ENCODE data around the gene SLC39A3.
A peak's percentile ranks its signal among the peaks of the same experiment; 100 is the strongest.

SLC39A3 gene

GRCh38 chr19:2777952-2778683, 38.3 kb upstream of the SLC39A3 start:
- Histone ChIP-seq H3K4me1 (ENCODE audit: control insufficient read depth, insufficient read depth, low read length, poor library complexity, severe bottlenecking) (peaks cover 12% of the 10 kb centered on the region), H3K4me3 (ENCODE audit: extremely low read depth, insufficient read depth, low read length, poor library complexity, severe bottlenecking) (no peak overlapping the region), H3K36me3 (ENCODE audit: control insufficient read depth, insufficient read depth, low read length) (peaks cover 64% of the 10 kb centered on the region), H3K27ac (ENCODE audit: low read depth, low read length, severe bottlenecking) (no peak overlapping the region), H3K9me3 (ENCODE audit: control insufficient read depth, low read length) (no peaks in the 10 kb centered on the region)
- 92% methylated on average over 8 to 11 of the region's 19 CpGs for WGBS, 2 experiments (ENCODE audit: insufficient coverage in 2 of 2)

DNA sequence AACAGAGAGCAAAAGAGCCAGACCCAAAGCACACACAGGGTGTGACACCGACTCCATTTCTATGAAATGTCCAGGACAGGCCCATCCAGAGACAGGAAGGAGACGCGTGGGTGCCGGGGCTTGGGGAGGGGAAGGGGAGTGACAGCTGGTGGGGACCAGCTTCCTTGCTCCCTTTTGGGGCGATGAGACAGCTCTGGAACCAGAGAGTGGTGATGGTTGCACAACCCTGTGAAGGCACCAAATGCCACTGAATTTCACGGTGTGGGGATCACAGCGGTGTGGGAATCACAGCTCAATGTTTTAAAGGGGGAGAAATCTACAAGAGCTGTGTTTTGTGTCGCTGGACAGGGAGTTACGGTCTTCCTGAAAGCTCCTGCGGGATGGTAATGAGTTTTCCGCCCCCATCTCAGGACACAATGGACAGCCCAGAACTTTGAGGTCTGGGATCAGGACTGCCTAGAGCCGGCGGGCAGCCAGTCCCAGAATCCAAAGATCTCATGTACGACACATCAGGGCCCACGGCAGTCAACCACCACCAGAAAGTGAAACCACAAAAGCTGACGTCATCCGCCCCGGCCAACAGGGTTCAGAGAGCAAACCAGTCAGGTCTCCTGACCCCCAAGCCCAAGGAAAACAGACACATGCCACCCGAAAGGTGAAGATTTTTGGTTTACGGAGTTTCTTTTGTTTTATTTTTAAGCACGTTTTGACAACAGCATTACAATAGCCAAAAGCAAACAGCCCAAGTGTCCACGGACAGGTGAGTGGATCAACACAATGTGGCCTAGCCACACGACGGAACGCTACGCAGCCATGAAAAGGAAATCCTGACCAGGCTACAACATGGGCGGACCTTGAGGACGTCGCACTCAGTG, 36.0 kb upstream of the SLC39A3 start:
- peaks cover 4% of the 10 kb centered on the region for H3K4me1 ChIP-seq (ENCODE audit: control insufficient read depth, insufficient read depth, low read length, poor library complexity, severe bottlenecking)
- 95 to 97% methylated on average over 27 of the region's 29 CpGs for WGBS, 2 experiments (ENCODE audit: insufficient coverage in 2 of 2)
- no peak overlapping the region for H3K27ac ChIP-seq (ENCODE audit: low read depth, low read length, severe bottlenecking)
- no peaks in the 10 kb centered on the region for H3K9me3 ChIP-seq (ENCODE audit: control insufficient read depth, low read length)
- H3K36me3 ChIP-seq (ENCODE audit: control insufficient read depth, insufficient read depth, low read length): peaks cover 63% of the 10 kb centered on the region
- H3K4me3 ChIP-seq (ENCODE audit: extremely low read depth, insufficient read depth, low read length, poor library complexity, severe bottlenecking): no peak overlapping the region

GRCh38 chr19:2774953-2775555, 35.2 kb upstream of the SLC39A3 start:
- Histone ChIP-seq H3K9me3 (ENCODE audit: control insufficient read depth, low read length) (no peaks in the 10 kb centered on the region), H3K36me3 (ENCODE audit: control insufficient read depth, insufficient read depth, low read length) (peaks cover 63% of the 10 kb centered on the region), H3K4me3 (ENCODE audit: extremely low read depth, insufficient read depth, low read length, poor library complexity, severe bottlenecking) (no peak overlapping the region), H3K27ac (ENCODE audit: low read depth, low read length, severe bottlenecking) (no peak overlapping the region), H3K4me1 (ENCODE audit: control insufficient read depth, insufficient read depth, low read length, poor library complexity, severe bottlenecking) (peaks cover 4% of the 10 kb centered on the region)
- 97 to 99% methylated on average over 21 to 22 of the region's 24 CpGs for WGBS, 2 experiments (ENCODE audit: insufficient coverage in 2 of 2)

DNA sequence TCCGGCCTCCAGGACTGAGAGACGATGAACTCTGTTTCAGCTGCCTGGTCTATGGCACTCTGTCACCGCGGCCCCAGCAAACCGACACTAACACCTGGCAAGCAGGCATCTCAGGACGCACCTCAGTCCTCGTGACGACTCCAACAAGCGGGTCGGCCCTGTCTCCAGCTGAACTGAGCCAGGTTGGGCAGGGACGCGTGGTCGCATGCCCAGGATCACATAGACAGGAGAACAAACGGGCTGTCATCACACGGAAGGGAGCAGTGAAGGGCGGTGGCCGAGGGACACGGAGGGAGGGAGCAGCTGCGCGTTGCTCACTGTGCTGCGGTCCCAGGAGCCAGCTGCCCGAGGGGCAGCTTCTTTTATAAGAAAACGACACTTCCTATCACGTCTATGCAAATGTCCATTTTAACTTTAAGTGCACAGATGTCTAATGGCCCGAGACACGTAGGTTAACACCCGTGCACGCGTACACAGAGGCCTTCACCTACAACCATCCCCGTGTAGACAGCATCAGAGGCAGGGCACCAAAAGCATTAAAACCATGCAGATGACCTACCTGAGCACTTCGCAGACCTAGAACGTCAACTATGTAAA, 34.4 kb upstream of the SLC39A3 start:
- peak overlapping the region; percentile 29 for H3K27ac ChIP-seq (ENCODE audit: low read depth, low read length, severe bottlenecking)
- H3K4me3 ChIP-seq (ENCODE audit: extremely low read depth, insufficient read depth, low read length, poor library complexity, severe bottlenecking): no peak overlapping the region
- H3K9me3 ChIP-seq (ENCODE audit: control insufficient read depth, low read length): no peaks in the 10 kb centered on the region
- H3K36me3 ChIP-seq (ENCODE audit: control insufficient read depth, insufficient read depth, low read length): peaks cover 61% of the 10 kb centered on the region
- 94 to 97% methylated on average over 28 to 32 of the region's 32 CpGs for WGBS, 2 experiments (ENCODE audit: insufficient coverage in 2 of 2)
- H3K4me1 ChIP-seq (ENCODE audit: control insufficient read depth, insufficient read depth, low read length, poor library complexity, severe bottlenecking): peaks cover 4% of the 10 kb centered on the region

- Histone ChIP-seq H3K9me3 (ENCODE audit: control insufficient read depth, low read length) (no peaks in the 10 kb centered on the region), H3K36me3 (ENCODE audit: control insufficient read depth, insufficient read depth, low read length) (peaks cover 59% of the 10 kb centered on the region), H3K4me1 (ENCODE audit: control insufficient read depth, insufficient read depth, low read length, poor library complexity, severe bottlenecking) (peaks cover 4% of the 10 kb centered on the region), H3K27ac (ENCODE audit: low read depth, low read length, severe bottlenecking) (peak overlapping the region; percentile 23), H3K4me3 (ENCODE audit: extremely low read depth, insufficient read depth, low read length, poor library complexity, severe bottlenecking) (no peak overlapping the region)
- 93 to 94% methylated on average over 28 to 29 of the region's 29 CpGs for WGBS, 2 experiments (ENCODE audit: insufficient coverage in 2 of 2)
Measured at GRCh38 chr19:2771786-2772674, 32.2 kb upstream of the SLC39A3 start.

DNA sequence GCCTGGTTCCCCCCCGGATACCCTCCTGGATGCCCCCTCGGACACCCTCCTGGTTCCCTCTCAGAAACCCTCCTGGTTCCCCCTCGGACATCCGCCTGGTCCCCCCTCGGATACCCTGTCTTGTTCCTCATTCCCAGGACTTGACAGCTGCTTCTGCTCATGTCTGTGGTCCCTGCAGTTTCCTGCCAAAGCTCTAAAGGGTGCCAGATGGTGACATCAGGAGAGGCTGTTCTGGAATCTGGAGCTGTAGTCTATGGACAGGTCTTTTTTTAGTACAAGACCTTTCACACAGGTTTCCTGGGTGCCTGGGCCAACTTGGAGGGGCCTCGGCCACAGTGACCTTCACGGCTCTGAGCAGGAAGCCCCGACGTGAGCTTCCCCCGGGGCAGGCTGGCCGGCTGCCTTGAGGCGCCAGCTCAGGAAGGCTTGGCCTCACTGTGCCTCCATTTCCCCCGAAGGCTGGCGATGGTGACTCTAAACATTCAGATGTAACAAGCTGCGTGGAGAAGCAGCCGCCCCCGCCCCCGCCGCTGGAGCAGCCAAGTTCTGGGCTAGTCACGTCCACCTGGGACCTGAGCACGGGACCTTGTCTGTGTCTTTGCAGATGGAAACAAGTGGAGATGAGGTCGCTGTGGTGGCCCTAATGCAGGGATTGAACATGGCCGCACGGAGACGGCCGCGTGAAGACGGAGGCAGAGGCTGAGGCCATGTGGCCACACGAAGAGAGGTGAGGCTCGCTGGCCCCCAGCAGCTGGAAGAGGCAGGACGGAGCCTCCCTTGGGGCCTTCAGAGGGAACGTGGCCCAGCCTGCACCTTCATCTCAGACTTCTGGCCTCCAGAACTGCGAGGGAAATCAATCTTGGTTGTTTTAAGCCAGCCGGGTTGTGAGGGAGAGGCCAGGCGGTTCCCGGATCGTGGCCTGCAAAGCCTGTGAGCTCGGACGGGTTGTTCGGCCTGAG, 30.5 kb upstream of the SLC39A3 start:
- Histone ChIP-seq H3K4me1 (ENCODE audit: control insufficient read depth, insufficient read depth, low read length, poor library complexity, severe bottlenecking) (peaks cover 2% of the 10 kb centered on the region), H3K9me3 (ENCODE audit: control insufficient read depth, low read length) (no peaks in the 10 kb centered on the region), H3K36me3 (ENCODE audit: control insufficient read depth, insufficient read depth, low read length) (peaks cover 58% of the 10 kb centered on the region), H3K4me3 (ENCODE audit: extremely low read depth, insufficient read depth, low read length, poor library complexity, severe bottlenecking) (no peak overlapping the region), H3K27ac (ENCODE audit: low read depth, low read length, severe bottlenecking) (no peak overlapping the region)
- 94 to 95% methylated on average over 39 to 40 of the region's 40 CpGs for WGBS, 2 experiments (ENCODE audit: insufficient coverage in 2 of 2)

DNA sequence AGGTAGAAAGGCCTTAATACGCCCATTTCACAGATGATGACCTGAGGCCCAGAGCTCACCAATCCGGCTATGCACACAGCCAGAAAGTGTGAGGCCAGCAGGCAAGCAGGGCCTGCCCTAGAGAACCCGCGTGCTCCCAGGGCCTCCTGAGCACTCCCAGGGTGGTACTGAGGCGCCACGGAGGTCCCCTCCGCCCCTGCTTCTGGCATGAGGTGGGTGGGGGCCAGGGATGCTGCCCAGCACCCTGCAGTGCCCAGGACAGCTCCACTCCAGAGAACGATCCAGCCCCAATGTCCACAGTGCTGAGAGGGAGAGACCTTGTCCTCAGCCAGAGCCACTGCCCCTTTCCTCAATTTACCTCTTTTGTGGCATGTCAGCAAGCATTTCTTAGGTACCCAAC, 29.4 kb upstream of the SLC39A3 start:
- Histone ChIP-seq H3K36me3 (ENCODE audit: control insufficient read depth, insufficient read depth, low read length) (peaks cover 62% of the 10 kb centered on the region), H3K4me3 (ENCODE audit: extremely low read depth, insufficient read depth, low read length, poor library complexity, severe bottlenecking) (no peak overlapping the region), H3K27ac (ENCODE audit: low read depth, low read length, severe bottlenecking) (no peak overlapping the region), H3K4me1 (ENCODE audit: control insufficient read depth, insufficient read depth, low read length, poor library complexity, severe bottlenecking) (no peaks in the 10 kb centered on the region), H3K9me3 (ENCODE audit: control insufficient read depth, low read length) (no peaks in the 10 kb centered on the region)
- 94 to 98% methylated on average over 7 to 8 of the region's 8 CpGs for WGBS, 2 experiments (ENCODE audit: insufficient coverage in 2 of 2)

- H3K9me3 ChIP-seq (ENCODE audit: control insufficient read depth, low read length): no peaks in the 10 kb centered on the region
- 97 to 98% methylated on average over 20 to 21 of the region's 29 CpGs for WGBS, 2 experiments (ENCODE audit: insufficient coverage in 2 of 2)
- no peaks in the 10 kb centered on the region for H3K4me1 ChIP-seq (ENCODE audit: control insufficient read depth, insufficient read depth, low read length, poor library complexity, severe bottlenecking)
- no peak overlapping the region for H3K27ac ChIP-seq (ENCODE audit: low read depth, low read length, severe bottlenecking)
- no peak overlapping the region for H3K4me3 ChIP-seq (ENCODE audit: extremely low read depth, insufficient read depth, low read length, poor library complexity, severe bottlenecking)
- H3K36me3 ChIP-seq (ENCODE audit: control insufficient read depth, insufficient read depth, low read length): peaks cover 66% of the 10 kb centered on the region
Measured at GRCh38 chr19:2768365-2769132, 28.7 kb upstream of the SLC39A3 start.

- H3K36me3 ChIP-seq (ENCODE audit: control insufficient read depth, insufficient read depth, low read length): peaks cover 74% of the 10 kb centered on the region
- H3K27ac ChIP-seq (ENCODE audit: low read depth, low read length, severe bottlenecking): no peak overlapping the region
- H3K4me3 ChIP-seq (ENCODE audit: extremely low read depth, insufficient read depth, low read length, poor library complexity, severe bottlenecking): no peak overlapping the region
- no peaks in the 10 kb centered on the region for H3K4me1 ChIP-seq (ENCODE audit: control insufficient read depth, insufficient read depth, low read length, poor library complexity, severe bottlenecking)
- H3K9me3 ChIP-seq (ENCODE audit: control insufficient read depth, low read length): no peaks in the 10 kb centered on the region
- WGBS, 2 experiments (ENCODE audit: insufficient coverage in 2 of 2): 96% methylated on average over 17 to 19 of the region's 19 CpGs
Measured at GRCh38 chr19:2767688-2768087, 27.9 kb upstream of the SLC39A3 start.
